HG02623 (cell line): ENCODE data around the gene GARRE1.
"Not testable (repeated sequence)": the region's sequence is repeated elsewhere in the genome, so short reads cannot be mapped to it uniquely, and the experiment has no call there.

ENCODE experiments used
- ATAC-seq: cut with Tn5 transposase; IDR thresholded peaks from one replicate; pipeline ENCODE4 v1.9.1; 2021; ENCODE audit warnings: moderate library complexity; ENCODE audit not compliant: unreplicated experiment

Gene GARRE1

GRCh38 chr19:34230820-34231219 is 23.5 kb upstream of the GARRE1 start:
- no peak for ATAC-seq

DNA sequence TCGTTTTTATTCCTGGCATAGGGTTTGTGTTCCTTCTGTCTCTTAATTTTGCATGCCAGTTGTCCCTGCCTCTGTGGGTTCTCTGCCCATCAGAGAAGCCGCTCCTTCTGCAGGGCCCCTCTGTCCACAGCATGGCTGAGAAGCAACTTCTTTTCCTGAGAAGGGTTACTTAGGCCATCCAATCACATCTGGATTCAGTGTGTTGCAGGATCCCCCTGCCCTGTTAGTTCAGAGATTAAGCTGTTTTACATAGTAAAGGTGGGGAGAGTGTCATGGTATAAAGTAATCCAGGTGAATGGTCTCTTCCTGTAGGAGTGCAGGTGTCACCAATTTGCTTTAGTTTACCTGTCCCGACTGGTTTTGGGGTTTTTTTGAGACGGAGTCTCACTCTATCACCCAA is 22.9 kb upstream of the GARRE1 start:
- no peak for ATAC-seq

DNA sequence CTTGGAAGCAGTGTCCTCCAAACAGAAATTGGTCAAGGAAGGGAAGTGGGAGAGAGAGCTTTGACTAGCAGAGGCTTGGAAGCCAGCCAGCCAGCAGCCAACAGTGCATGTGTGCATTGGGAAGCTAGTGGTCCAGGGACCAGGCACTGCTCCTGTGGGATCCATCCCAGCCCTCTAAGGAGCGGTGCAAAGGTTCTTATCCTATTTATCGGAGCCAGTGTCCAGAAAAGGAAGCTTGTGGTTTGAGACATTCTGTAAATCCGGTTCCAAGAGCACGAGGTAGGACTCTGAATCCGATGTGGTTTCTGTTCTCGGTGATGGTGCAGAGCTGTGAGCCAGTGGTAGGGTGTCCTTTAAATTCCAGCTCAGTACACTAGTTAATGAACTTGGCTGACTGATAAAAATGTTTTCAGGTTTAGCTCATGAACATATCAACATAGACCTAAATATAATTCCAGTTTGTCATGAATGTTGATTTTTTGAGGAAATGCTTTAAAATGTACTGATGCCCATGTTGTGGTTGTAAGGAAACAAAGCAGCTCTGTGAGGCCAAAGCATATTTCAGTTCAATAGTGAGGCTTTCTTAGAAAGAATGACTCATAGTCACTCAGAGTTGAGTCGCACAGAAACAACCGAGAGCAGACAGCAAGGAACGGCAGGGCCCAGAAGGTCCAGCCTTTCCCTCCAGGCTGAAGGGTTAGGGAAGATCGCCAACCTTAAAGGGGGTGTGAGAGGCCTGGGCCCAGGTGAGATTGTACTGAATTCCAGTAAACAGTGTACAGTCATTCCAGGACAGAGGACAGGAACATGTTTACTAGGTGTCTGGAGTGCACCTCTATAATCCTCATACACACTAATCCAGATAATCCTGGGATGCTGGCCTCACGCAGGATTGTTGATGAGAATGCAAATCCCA is 21.5 kb upstream of the GARRE1 start:
- ATAC-seq: no peak

DNA sequence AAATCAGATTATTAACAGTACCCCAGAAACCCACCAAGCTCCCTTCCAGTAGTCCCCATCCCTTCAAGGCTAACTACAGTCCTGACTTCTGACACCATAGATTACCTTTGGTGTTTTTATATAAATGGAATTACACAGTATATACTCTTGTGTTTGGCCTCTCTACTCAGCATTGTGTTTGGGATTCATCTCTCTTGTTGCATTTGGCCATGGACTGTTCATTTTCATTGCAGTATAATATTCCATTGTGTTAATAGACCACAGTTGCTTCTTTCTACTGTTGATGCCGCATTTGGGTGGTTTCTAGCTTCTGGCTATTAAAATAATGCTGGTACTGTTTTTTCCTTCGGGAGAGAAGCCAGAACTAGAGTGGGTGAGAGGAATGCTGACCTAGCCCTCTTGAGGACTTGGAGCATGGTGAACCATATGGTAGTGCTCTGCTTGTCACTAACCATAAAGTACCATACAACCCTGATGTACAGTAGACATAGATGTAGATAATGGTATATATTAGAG is 18.9 kb upstream of the GARRE1 start:
- no peak for ATAC-seq

DNA sequence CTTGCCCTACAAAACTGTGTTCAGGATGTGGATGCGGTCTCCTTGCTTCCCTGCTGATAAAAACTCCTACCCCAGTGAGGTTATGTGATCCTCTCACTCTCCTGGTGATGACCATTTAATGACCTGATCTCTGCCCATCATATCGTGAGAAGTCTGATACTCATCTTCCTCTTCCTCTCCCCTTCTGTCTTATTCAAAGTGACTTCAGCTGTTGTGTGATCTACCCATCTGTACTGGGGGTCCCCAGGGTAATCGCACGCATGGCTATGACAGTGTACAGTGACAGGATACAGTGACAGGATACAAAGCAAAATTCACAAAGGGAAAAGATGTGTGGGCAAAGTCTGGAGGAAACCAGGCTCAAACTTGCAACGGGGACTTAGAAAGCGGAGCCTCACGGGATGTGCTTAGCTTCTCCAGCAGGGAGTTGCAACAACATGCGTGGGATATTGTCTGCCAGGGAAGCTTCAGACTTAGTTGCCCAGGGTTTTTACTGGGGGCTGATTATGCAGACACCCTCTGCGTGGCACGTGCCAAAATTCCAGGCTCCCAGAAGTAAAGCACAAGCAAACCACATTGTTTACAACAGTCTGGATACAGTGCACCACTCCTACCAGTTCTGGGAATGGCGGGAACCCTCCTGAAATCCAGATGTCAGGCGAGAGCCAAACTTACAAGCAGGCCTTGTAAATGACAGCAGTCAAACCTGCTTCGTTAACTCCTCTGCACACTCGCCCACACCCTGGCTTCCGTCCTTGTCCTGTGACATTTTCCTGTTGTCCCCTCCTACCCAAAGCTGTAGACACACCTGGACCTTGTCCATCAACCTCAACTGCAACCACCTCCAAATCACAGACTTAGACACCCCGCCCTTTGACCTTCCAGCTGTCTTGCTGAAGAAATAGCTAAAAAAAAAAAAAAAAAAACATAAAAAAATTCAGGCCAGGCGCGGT is 18.0 kb upstream of the GARRE1 start:
- no peak for ATAC-seq

- no peak for ATAC-seq
These were observed 17.1 kb upstream of the GARRE1 start for GRCh38 chr19:34237283-34237682.

DNA sequence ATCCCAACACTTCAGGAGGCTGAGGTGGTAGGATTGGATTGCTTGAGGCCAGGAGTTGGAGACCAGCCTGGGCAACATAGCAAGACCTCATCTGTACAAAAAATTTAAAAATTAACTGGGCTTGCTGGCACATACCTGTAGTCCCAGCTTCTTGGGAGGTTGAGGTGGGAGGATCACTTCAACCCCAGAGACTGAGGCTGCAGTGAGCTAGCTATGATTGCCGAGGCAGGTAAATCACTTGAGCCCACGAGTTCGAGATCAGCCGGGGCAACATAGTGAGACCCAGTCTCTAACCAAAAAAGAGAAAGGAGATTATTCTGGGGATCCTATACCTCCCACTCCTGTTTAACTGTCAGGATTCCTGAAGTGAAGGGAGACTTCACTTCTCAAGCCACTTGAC is 16.4 kb upstream of the GARRE1 start:
- ATAC-seq: no peak

DNA sequence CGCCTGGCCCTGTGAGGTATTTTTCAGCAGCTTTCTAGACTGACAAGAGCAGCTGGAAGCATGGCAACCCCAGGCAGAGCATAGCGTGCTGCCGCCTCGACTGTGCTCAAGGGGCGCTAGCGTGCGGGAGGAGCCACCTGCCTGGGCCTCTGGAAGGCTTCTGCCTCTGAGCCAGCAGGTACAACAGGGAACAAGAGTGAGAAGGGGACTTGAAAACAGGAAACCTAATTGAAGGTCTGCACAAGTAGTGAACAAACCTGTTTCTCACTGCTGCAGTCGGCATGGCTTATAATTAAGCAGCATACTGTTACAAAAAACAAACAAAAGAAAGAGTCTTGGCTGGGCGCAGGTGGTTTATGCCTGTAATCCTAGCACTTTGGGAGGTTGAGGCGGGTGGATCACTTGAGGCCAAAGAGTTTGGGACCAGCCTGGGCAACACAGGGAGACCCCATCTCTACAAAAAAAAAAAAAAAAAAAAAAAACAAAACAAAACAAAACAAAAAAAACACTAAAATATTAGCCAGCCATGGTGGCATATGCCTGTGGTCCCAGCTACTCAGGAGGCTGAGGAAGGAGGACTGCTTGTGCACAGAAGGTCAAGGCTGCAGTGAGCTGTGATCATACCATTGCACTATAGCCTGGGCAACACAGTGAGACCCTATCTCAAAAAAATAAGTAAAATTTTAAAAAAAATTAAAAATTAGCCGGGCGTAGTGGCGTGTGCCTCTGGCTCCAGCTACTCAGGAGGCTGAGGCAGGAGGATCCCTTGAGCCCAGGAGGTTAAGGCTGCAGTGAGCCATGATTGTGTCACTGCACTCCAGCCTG is 12.6 kb upstream of the GARRE1 start:
- no peak for ATAC-seq

- ATAC-seq: not testable (repeated sequence)
These were observed 11.0 kb upstream of the GARRE1 start for GRCh38 chr19:34243138-34243875.

GRCh38 chr19:34243876-34244578 is 10.3 kb upstream of the GARRE1 start:
- ATAC-seq: no peak

- no peak for ATAC-seq
These were observed 9.6 kb upstream of the GARRE1 start for GRCh38 chr19:34244611-34245299.

DNA sequence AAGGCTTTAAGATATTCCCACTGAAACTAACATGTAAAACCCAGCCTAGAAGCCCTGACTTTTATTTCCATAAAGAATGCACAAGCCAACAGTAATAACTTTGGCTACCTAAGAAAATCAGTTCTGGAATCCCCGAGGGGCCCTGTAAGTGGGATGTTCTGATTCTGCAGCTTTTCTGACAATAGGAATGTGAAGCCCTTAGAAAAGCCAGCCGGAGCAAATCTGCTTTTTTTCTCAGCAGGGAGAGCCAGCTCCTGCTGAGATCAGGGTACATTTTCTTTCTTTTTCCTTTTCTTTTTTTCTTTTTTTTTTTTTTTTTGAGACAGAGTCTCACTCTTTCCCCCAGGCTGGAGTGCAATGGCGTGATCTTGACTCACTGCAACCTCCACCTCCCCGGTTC is 8.0 kb upstream of the GARRE1 start:
- no peak for ATAC-seq

- ATAC-seq: no peak
These were observed 5.4 kb upstream of the GARRE1 start for GRCh38 chr19:34248941-34249340.

DNA sequence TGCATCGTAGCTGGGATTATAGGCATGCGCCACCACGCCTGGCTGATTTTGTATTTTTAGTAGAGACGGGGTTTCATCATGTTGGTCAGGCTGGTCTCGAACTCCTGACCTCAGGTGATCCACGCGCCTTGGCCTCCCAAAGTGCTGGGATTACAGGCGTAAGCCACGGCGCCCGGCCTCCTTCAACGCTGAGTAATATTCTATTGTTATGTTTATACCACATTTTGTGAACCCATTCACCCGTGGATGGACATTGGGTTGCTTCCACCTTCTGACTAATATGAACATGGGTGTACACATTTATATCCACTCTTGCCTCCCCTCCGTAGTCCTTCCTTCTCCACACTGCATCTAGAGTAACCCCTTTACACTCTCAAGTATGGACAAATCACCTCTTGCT is 1.2 kb upstream of the GARRE1 start:
- ATAC-seq: not testable (repeated sequence)

DNA sequence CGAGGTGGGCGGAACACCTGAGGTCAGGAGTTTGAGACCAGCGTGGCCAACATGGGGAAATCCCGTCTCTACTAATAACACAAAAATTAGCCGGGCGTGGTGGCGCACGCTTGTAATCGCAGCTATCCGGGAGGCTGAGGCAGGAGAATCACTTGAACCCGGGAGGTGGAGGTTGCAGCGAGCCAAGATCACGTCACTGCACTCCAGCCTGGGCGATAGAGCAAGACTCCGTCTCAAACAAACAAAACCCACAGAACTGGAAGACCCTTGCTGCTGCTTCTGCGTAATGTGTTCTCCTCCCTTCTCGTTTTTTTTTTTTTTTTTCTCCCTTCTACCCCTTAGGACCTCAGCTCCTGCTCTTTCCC is 691 bp upstream of the GARRE1 start:
- ATAC-seq: not testable (repeated sequence)

DNA sequence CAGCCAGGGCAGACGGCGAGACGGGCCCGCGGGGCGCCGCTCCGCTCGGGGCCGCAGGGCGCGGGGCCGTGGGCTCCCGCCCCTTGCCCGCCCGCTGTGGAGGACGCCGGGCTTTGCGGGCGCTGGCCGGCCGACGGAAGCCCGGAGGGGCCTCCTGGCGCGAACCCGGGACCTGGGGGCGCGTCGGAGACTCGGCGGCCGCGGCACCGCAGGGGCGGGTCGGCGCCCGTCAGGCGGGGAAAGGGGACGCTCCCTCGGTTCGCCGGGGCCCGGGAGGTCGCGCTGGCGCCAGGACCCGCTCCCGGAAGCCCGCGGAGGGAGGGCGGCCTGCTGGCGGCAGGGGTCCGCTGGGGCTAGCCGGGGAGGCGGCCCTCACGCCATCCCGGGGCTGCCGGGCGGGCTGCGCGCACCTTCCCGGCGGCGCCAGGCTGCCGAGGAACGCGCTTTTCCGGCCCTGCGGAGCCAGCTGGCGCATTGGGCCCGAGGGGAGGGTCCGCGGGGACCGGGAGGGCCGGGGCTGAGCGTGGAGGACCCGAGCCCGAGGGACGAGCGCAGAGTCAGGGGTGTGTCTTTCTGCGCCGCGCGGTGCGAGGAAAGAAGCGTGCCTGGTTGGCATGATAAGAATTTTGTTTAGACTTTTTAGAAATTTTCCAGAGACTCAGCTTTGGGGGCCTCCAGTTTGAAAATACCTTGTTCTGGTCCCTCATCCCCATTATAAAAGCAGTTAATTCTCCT is 511 bp downstream of the GARRE1 start:
- ATAC-seq: peak; percentile 41

GRCh38 chr19:34255546-34255945 is 1.2 kb downstream of the GARRE1 start:
- ATAC-seq: no peak
